Measurements from ENCODE around the gene RASA1. TPM values are rescaled to one million over a fixed set of nuclear protein-coding genes. Genes with fewer than 3 reads are reported as not detected.
A peak's percentile ranks its signal among the peaks of the same experiment; 100 is the strongest.

Gene RASA1
- total RNA-seq, 6 experiments from 2014 or later, result 7.1 to 9.9 (median 8.7) TPM

DNA sequence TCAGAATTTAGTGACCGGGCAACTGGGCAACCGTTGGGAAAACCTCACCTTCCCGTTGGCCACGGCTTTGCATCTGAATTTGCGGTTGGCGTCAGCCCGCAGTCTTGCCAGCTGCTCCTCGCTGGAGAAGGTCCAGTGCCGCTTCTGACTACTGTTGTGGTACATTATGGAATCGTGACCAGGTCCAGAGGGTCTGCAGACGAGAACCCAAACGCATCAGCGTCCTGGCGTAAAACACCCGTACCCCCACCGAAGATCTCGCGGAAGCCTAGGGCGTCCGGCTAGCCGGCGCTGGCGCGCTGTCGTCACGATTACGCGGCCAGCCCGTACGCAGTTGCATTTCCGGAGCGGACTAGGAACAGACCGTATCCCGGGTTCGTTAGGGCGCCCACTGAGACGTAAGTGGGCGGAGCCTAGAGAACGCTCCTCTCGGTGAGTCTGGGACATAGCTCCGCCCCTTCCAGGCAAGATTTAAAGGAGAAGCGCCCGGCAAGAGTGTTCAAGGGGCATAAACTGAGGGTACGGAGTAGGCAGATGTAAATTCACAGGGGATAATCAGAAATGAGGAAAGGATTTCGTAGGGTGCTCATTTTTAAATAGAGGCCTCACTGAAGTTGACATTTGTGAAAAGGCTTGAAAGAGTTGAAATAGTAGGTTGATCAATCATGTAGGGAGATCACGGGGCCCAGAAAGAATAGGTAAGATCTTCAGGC, 145.1 kb downstream of the RASA1 start, which contains the start of gene CCNH:
CCNH (minus strand) TSS at position 301 of the 713 bp plus-strand sequence; CDS start at position 165, 136 bp downstream.
- Histone ChIP-seq H3K36me3 (peaks cover 0 to 29% (median 8%) of the 10 kb centered on the region in 4 donors), H3K4me3 (peak within 1 kb of the TSS; percentile 74 to 87 (median 76)), H3K9me3 (no peaks in the 10 kb centered on the region), H3K27me3 (no peaks in the 10 kb centered on the region), H3K4me1 (peaks cover 0 to 12% (median 5%) of the 10 kb centered on the region in 4 donors), H3K27ac (peak within 1 kb of the TSS; percentile 95 to 99 (median 96))
- peak; percentile 98 for TF ChIP-seq POLR2A (IDR thresholded peaks at IDR 0.05)
- TF ChIP-seq, protein P1, sequence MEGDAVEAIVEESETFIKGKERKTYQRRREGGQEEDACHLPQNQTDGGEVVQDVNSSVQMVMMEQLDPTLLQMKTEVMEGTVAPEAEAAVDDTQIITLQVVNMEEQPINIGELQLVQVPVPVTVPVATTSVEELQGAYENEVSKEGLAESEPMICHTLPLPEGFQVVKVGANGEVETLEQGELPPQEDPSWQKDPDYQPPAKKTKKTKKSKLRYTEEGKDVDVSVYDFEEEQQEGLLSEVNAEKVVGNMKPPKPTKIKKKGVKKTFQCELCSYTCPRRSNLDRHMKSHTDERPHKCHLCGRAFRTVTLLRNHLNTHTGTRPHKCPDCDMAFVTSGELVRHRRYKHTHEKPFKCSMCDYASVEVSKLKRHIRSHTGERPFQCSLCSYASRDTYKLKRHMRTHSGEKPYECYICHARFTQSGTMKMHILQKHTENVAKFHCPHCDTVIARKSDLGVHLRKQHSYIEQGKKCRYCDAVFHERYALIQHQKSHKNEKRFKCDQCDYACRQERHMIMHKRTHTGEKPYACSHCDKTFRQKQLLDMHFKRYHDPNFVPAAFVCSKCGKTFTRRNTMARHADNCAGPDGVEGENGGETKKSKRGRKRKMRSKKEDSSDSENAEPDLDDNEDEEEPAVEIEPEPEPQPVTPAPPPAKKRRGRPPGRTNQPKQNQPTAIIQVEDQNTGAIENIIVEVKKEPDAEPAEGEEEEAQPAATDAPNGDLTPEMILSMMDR (IDR thresholded peaks at IDR 0.05), result no peak
- 1% methylated on average over 20 of the region's 46 CpGs for WGBS (ENCODE audit: insufficient coverage, low coverage, low lambda C conversion rate, missing lambda C conversion rate)
- peak; percentile 99 to 100 (median 99) for ATAC-seq
- peak; percentile 98 to 99 (median 98) for DNase-seq
- intact Hi-C loops (cut with DNase I), result no loop called here

DNA sequence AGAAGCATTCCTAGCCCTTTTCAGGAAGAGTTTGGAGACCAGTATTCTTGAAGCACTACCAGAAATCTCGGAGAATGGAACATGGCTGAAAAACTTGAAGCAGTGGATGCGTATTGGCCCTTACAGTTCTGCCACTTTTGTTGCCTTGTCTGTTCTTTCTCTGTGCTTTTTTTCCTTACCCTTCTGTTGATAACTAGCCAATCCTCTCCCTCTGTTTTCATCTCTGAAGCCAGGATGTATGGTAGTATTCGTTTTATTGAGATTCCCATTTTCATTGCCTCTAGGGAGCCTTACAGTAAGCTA, 145.6 kb downstream of the RASA1 start:
- TF ChIP-seq POLR2A (IDR thresholded peaks at IDR 0.05), result no peak
- TF ChIP-seq, protein P1 (IDR thresholded peaks at IDR 0.05), result no peak
- H3K27ac ChIP-seq, result peak overlapping the region; percentile 95 to 99 (median 96)
- H3K27me3 ChIP-seq, result no peaks in the 10 kb centered on the region
- DNase-seq (no peak), ATAC-seq (no peak)
- intact Hi-C loops (cut with DNase I), result no loop called here
- peak overlapping the region; percentile 74 to 87 (median 76) for H3K4me3 ChIP-seq
- H3K36me3 ChIP-seq, result peaks cover 0 to 24% (median 8%) of the 10 kb centered on the region in 4 donors
- H3K4me1 ChIP-seq, result peaks cover 0 to 12% (median 5%) of the 10 kb centered on the region in 4 donors
- H3K9me3 ChIP-seq, result no peaks in the 10 kb centered on the region
- WGBS (ENCODE audit: insufficient coverage, low coverage, low lambda C conversion rate, missing lambda C conversion rate), result 56% methylated on average over 3 of the region's 3 CpGs

DNA sequence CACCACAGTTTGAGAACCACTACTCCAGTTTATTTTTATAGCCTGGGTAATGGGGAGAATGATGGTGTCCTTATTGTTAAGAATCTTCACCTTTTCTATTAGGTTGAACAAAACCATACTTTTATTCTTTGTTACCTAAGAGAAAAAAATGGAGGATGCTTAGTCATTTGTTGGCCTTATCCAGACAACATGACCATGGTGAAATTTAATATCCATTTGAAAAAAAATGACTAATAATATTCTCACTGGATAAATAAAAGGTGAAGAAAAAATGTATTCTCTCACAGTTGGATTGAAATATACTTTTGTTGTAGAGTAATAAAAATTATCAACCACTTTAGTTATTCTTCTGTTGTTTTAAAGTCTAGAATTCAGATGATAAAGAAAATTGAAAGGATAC, 150.8 kb downstream of the RASA1 start:
- ATAC-seq (no peak), DNase-seq (no peak)
- Histone ChIP-seq H3K4me3 (no peak overlapping the region), H3K4me1 (no peaks in the 10 kb centered on the region), H3K9me3 (no peaks in the 10 kb centered on the region), H3K27ac (no peak overlapping the region), H3K27me3 (no peaks in the 10 kb centered on the region), H3K36me3 (no peaks in the 10 kb centered on the region)
- intact Hi-C loops (cut with DNase I), result no loop called here
- TF ChIP-seq, protein P1 (IDR thresholded peaks at IDR 0.05), result no peak
- no peak for TF ChIP-seq POLR2A (IDR thresholded peaks at IDR 0.05)

DNA sequence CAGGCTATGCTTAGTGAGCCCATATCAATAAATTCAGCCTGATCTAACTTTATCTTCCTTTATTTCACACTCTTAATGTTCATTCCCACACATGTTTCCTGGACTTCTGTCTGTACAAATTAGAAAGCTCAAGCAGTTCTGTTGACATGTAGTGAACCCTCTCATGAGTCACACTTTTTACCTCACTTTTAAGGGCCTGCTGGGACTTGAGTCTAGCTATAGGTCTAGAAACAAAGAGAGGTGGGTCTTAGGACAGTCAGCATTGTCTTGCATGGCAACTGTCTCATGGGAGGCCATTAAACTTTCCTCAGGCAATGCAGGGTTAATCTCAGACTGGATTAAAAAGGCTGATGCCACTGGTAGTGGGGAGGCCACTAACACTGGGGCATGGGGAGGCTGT, 153.6 kb downstream of the RASA1 start:
- Histone ChIP-seq H3K36me3 (no peaks in the 10 kb centered on the region), H3K9me3 (no peaks in the 10 kb centered on the region), H3K27me3 (no peaks in the 10 kb centered on the region), H3K27ac (no peak overlapping the region), H3K4me3 (no peak overlapping the region), H3K4me1 (no peaks in the 10 kb centered on the region)
- TF ChIP-seq, protein P1 (IDR thresholded peaks at IDR 0.05), result no peak
- no peak for TF ChIP-seq POLR2A (IDR thresholded peaks at IDR 0.05)
- intact Hi-C loops (cut with DNase I), result no loop called here
- ATAC-seq, result no peak
- DNase-seq, result no peak
